Measurements from ENCODE around the gene PTPRC. TPM values are rescaled to one million over a fixed set of nuclear protein-coding genes. Genes with fewer than 3 reads are reported as not detected.

The PTPRC gene
- total and polyA plus RNA-seq, 2 donors (not counting 1 experiment from before 2014, with no cell fraction given), result under 0.01 to 0.11 TPM

DNA sequence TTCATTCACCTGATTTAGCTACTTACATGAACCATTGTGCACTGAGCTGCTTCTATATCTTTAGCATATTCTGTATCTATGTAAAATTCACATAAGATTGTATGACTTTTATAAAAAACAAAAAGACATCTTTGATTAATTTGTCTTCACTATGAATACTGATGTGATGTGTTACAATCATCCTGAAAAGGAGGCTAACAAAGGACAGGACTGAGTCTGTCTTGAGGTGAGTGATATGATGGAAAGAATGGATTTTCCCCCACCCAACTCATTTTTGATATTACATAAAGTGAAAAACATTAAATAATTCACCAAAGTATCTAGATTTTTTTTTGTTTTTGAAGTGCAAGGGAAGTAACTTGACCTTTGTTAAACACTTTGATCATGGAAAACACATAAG is 9.8 kb downstream of the PTPRC start:
- Histone ChIP-seq H3K79me2 (ENCODE audit: control insufficient read depth, insufficient read depth, low read length) (no peaks in the 10 kb centered on the region), H2AFZ (ENCODE audit: low read length) (no peak overlapping the region), H3K4me2 (ENCODE audit: extremely low read depth, insufficient read depth, low read length) (no peak overlapping the region), H3K36me3 (ENCODE audit: control insufficient read depth, insufficient read depth, low read length) (no peaks in the 10 kb centered on the region), H3K4me3 (replicated peaks in 1 of 4; ENCODE audit: control extremely low read depth in 1 of 4, insufficient read depth in 1 of 4, low read depth in 3 of 4, low read length in 4 of 4) (no peak overlapping the region), H3K27me3 (ENCODE audit: control insufficient read depth, insufficient read depth, low read length) (no peaks in the 10 kb centered on the region), H3K4me1 (ENCODE audit: control insufficient read depth, extremely low read depth, insufficient read depth, low read length) (no peaks in the 10 kb centered on the region), H3K9ac (ENCODE audit: insufficient read depth, low read length) (no peak overlapping the region), H3K27ac (ENCODE audit: insufficient read depth, low read length) (no peak overlapping the region), H3K9me3 (ENCODE audit: control insufficient read depth, insufficient read depth, low read depth, low read length) (no peaks in the 10 kb centered on the region), H4K20me1 (ENCODE audit: control insufficient read depth, extremely low read depth, insufficient read depth, low read length) (no peaks in the 10 kb centered on the region)
- no peak for DNase-seq (ENCODE audit: low read depth in 2 of 2)
- TF ChIP-seq, protein P1, sequence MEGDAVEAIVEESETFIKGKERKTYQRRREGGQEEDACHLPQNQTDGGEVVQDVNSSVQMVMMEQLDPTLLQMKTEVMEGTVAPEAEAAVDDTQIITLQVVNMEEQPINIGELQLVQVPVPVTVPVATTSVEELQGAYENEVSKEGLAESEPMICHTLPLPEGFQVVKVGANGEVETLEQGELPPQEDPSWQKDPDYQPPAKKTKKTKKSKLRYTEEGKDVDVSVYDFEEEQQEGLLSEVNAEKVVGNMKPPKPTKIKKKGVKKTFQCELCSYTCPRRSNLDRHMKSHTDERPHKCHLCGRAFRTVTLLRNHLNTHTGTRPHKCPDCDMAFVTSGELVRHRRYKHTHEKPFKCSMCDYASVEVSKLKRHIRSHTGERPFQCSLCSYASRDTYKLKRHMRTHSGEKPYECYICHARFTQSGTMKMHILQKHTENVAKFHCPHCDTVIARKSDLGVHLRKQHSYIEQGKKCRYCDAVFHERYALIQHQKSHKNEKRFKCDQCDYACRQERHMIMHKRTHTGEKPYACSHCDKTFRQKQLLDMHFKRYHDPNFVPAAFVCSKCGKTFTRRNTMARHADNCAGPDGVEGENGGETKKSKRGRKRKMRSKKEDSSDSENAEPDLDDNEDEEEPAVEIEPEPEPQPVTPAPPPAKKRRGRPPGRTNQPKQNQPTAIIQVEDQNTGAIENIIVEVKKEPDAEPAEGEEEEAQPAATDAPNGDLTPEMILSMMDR (conservative IDR thresholded peaks at IDR 0.05 in 1 of 2, IDR thresholded peaks at IDR 0.05 in 1 of 2; ENCODE audit: low read depth in 1 of 2, low read length in 2 of 2), result no peak
- TF ChIP-seq EZH2 (IDR thresholded peaks at IDR 0.05; ENCODE audit: low read length, missing control alignments), result no peak

DNA sequence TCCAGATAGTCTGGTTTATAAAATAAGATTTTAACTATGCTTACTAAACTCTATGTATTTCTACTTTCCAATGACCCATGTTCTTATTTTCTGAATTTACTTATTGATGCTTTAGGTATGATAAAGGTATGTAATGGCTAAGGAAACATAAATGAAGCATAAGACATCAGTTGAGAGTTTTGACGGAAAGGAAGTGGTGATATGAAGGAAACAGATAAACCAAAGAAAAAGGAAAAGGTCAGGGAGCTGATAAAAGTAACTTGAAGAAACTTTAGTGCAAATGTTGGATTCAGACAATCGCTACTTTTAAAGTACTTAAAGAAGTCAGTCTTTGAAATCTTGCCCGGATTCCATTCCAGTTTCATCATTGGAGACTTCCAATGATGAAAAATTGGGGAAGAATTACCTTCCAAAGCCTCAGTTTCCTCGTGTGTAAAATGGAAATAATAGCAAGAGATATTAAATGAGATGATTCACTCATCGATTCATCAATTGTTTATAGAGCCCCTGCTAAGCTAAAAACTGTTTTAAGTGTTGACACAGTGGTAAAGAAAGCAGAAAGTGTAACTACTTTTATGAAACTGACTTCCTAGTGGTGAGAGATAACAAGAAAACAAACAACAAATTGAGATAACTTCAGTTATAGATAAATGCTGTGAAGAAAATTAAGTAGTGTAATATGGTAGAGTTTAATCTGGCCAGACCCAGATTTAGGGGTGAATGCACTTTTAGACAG is 10.6 kb downstream of the PTPRC start:
- TF ChIP-seq, protein P1 (conservative IDR thresholded peaks at IDR 0.05 in 1 of 2, IDR thresholded peaks at IDR 0.05 in 1 of 2; ENCODE audit: low read depth in 1 of 2, low read length in 2 of 2), result no peak
- no peak for TF ChIP-seq EZH2 (IDR thresholded peaks at IDR 0.05; ENCODE audit: low read length, missing control alignments)
- H3K9me3 ChIP-seq (ENCODE audit: control insufficient read depth, insufficient read depth, low read depth, low read length), result no peaks in the 10 kb centered on the region
- no peak overlapping the region for H2AFZ ChIP-seq (ENCODE audit: low read length)

DNA sequence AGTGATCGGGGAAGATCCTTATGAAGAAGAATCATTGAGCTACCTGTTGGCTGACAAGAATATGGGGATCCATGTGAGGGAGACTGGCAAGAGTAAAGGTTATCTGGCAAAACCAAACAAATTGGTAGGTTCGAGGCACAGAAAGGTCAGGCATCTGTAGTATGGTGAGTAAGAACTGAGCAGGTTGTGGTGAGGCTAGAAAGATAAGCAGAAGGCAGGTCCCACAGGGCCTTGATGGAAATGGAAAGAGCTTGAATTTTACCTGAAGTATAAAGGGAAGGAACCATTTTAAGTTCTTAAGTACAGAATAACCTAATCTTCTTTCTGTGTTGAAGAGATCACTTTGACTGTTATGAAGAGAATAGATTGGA is 11.1 kb downstream of the PTPRC start:
- TF ChIP-seq, protein P1 (conservative IDR thresholded peaks at IDR 0.05 in 1 of 2, IDR thresholded peaks at IDR 0.05 in 1 of 2; ENCODE audit: low read depth in 1 of 2, low read length in 2 of 2), result no peak
- no peak for TF ChIP-seq EZH2 (IDR thresholded peaks at IDR 0.05; ENCODE audit: low read length, missing control alignments)
- Histone ChIP-seq H3K9me3 (ENCODE audit: control insufficient read depth, insufficient read depth, low read depth, low read length) (no peaks in the 10 kb centered on the region), H3K36me3 (ENCODE audit: control insufficient read depth, insufficient read depth, low read length) (no peaks in the 10 kb centered on the region), H3K9ac (ENCODE audit: insufficient read depth, low read length) (no peak overlapping the region), H2AFZ (ENCODE audit: low read length) (no peak overlapping the region), H3K79me2 (ENCODE audit: control insufficient read depth, insufficient read depth, low read length) (no peaks in the 10 kb centered on the region), H3K4me2 (ENCODE audit: extremely low read depth, insufficient read depth, low read length) (no peak overlapping the region), H3K27me3 (ENCODE audit: control insufficient read depth, insufficient read depth, low read length) (no peaks in the 10 kb centered on the region), H4K20me1 (ENCODE audit: control insufficient read depth, extremely low read depth, insufficient read depth, low read length) (no peaks in the 10 kb centered on the region), H3K4me3 (replicated peaks in 1 of 4; ENCODE audit: control extremely low read depth in 1 of 4, insufficient read depth in 1 of 4, low read depth in 3 of 4, low read length in 4 of 4) (no peak overlapping the region), H3K4me1 (ENCODE audit: control insufficient read depth, extremely low read depth, insufficient read depth, low read length) (no peaks in the 10 kb centered on the region), H3K27ac (ENCODE audit: insufficient read depth, low read length) (no peak overlapping the region)
- DNase-seq (ENCODE audit: low read depth in 2 of 2), result no peak

More for the DNA sequence above, 10.6 kb downstream of the PTPRC start:
- H3K79me2 ChIP-seq (ENCODE audit: control insufficient read depth, insufficient read depth, low read length), result no peaks in the 10 kb centered on the region
- no peak for DNase-seq (ENCODE audit: low read depth in 2 of 2)
- H4K20me1 ChIP-seq (ENCODE audit: control insufficient read depth, extremely low read depth, insufficient read depth, low read length), result no peaks in the 10 kb centered on the region
- no peak overlapping the region for H3K27ac ChIP-seq (ENCODE audit: insufficient read depth, low read length)
- H3K4me2 ChIP-seq (ENCODE audit: extremely low read depth, insufficient read depth, low read length), result no peak overlapping the region
- no peak overlapping the region for H3K9ac ChIP-seq (ENCODE audit: insufficient read depth, low read length)
- no peak overlapping the region for H3K4me3 ChIP-seq (replicated peaks in 1 of 4; ENCODE audit: control extremely low read depth in 1 of 4, insufficient read depth in 1 of 4, low read depth in 3 of 4, low read length in 4 of 4)
- H3K36me3 ChIP-seq (ENCODE audit: control insufficient read depth, insufficient read depth, low read length), result no peaks in the 10 kb centered on the region
- no peaks in the 10 kb centered on the region for H3K4me1 ChIP-seq (ENCODE audit: control insufficient read depth, extremely low read depth, insufficient read depth, low read length)
- no peaks in the 10 kb centered on the region for H3K27me3 ChIP-seq (ENCODE audit: control insufficient read depth, insufficient read depth, low read length)
